ENCODE results near the gene LRRK2.
A peak's percentile ranks its signal among the peaks of the same experiment; 100 is the strongest.

The LRRK2 gene

DNA sequence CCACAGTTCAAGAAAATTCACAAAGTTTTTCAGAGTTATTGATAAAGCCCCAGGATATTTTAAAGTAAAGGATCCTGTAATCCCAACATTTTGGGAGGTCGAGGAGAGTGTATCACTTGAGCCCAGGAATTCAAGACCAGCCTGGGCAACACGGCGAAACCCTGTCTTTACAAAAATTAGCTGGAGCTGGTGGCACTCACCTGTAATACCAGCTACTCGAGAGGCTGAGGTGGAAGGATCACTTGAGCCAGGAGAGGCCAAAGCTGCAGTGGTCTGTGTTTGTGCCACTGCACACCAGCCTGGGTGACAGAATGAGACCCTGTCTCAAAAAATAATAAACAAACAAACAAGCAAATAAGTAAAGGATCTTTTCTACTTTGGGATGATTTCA is 39.5 kb upstream of the LRRK2 start:
- H4K20me1 ChIP-seq (ENCODE audit: insufficient read depth, low read length): no peaks in the 10 kb centered on the region
- H3K9me3 ChIP-seq (ENCODE audit: insufficient read depth, low read length): peaks cover 26% of the 10 kb centered on the region; the same call in 1 of the 2 replicates
- TF ChIP-seq, protein P1, sequence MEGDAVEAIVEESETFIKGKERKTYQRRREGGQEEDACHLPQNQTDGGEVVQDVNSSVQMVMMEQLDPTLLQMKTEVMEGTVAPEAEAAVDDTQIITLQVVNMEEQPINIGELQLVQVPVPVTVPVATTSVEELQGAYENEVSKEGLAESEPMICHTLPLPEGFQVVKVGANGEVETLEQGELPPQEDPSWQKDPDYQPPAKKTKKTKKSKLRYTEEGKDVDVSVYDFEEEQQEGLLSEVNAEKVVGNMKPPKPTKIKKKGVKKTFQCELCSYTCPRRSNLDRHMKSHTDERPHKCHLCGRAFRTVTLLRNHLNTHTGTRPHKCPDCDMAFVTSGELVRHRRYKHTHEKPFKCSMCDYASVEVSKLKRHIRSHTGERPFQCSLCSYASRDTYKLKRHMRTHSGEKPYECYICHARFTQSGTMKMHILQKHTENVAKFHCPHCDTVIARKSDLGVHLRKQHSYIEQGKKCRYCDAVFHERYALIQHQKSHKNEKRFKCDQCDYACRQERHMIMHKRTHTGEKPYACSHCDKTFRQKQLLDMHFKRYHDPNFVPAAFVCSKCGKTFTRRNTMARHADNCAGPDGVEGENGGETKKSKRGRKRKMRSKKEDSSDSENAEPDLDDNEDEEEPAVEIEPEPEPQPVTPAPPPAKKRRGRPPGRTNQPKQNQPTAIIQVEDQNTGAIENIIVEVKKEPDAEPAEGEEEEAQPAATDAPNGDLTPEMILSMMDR (IDR thresholded peaks at IDR 0.05; ENCODE audit: low read depth, low read length): no peak
- no peak for TF ChIP-seq EZH2phosphoT487 (IDR thresholded peaks at IDR 0.05; ENCODE audit: low read depth)
- H3K4me1 ChIP-seq (ENCODE audit: low read length): no peaks in the 10 kb centered on the region
- H3K36me3 ChIP-seq (replicated peaks; ENCODE audit: low read depth, low read length): peaks cover 6% of the 10 kb centered on the region
- H3K27ac ChIP-seq (ENCODE audit: low read length): no peak overlapping the region
- no peak overlapping the region for H3K4me2 ChIP-seq (ENCODE audit: low read length)
- no peak overlapping the region for H2AFZ ChIP-seq (ENCODE audit: low read depth, low read length)
- no peak overlapping the region for H3K9ac ChIP-seq (ENCODE audit: low read length)
- H3K27me3 ChIP-seq (ENCODE audit: low read depth, low read length): no peaks in the 10 kb centered on the region
- H3K4me3 ChIP-seq (ENCODE audit: low read length): no peak overlapping the region
- H3K79me2 ChIP-seq (ENCODE audit: low read length): no peaks in the 10 kb centered on the region

DNA sequence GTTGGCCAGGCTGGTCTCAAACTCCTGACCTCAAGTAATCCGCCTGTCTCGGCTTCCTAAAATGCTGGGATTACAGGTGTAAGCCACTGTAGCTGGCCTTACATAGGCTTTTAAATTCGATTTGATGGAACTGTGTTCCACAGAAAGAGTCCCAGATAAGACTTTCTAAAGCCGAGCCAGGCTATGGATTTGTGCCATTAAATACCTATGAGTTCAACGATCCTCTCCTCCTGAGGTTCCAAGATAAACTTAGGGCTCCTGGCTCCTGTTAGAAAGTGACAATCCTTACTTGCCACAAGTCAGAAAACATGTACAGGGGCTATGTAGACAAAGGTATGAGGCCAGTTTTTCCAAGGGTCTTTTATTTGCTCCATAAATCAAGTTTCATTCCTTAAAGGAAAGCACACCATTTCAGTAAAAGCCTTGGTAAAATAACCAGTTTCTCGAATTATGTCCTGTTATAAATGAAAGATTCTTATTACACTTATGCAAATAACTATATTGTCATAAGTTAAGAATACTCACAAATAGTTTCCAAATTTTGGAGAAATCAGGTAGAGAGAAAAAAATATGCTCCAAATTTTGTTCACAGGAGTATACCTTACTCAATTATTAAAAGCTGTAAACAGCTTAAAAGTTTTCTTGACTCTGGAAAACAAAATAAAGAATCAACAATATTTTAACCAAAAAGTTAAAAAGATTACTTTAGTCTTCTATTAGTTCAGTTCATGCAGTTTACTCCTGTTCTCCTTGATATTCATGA is 36.1 kb upstream of the LRRK2 start:
- Histone ChIP-seq H3K4me1 (ENCODE audit: low read length) (peaks cover 17% of the 10 kb centered on the region), H3K9ac (ENCODE audit: low read length) (no peak overlapping the region)

DNA sequence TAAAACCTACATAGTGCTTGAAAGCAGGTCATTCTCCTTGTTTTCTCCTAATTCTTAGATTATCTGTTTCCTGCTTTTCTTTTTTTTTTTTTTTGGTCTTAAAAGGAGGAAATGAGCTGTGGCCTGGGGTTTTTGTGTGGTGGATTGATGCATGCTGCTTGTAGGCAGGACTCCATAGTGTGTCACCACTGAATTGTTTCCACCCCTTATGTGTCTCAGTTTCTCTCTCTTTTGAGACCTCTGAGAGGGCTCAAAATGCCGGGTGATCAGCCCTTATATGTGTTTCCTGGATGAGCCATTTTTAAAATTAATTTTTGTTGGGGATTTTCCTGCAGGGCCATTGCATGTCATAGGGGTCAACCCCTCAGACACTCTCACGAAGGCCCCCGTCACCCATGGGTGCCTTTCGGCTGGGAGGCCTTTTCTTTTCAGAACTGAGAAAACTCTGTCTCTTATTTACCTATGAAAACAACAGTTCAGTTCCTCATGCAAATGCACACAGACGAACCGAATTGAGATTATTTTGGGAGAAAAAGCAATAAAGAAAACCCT is 32.0 kb upstream of the LRRK2 start:
- H3K4me3 ChIP-seq (ENCODE audit: low read length): peak overlapping the region; percentile 22
- peak overlapping the region; percentile 52 for H3K4me2 ChIP-seq (ENCODE audit: low read length)
- H3K9ac ChIP-seq (ENCODE audit: low read length): peak overlapping the region; percentile 4; the same call in 1 of the 2 replicates
- peak overlapping the region; percentile 37; the same call in 1 of the 2 replicates for H2AFZ ChIP-seq (ENCODE audit: low read depth, low read length)
- H3K9me3 ChIP-seq (ENCODE audit: insufficient read depth, low read length): peaks cover 22% of the 10 kb centered on the region; the same call in 1 of the 2 replicates
- no peaks in the 10 kb centered on the region for H3K79me2 ChIP-seq (ENCODE audit: low read length)
- H3K4me1 ChIP-seq (ENCODE audit: low read length): peaks cover 17% of the 10 kb centered on the region
- no peak for TF ChIP-seq EZH2phosphoT487 (IDR thresholded peaks at IDR 0.05; ENCODE audit: low read depth)
- TF ChIP-seq, protein P1 (IDR thresholded peaks at IDR 0.05; ENCODE audit: low read depth, low read length): no peak
- H3K36me3 ChIP-seq (replicated peaks; ENCODE audit: low read depth, low read length): no peaks in the 10 kb centered on the region
- no peaks in the 10 kb centered on the region for H4K20me1 ChIP-seq (ENCODE audit: insufficient read depth, low read length)
- peak overlapping the region; percentile 71 for H3K27ac ChIP-seq (ENCODE audit: low read length)
- no peaks in the 10 kb centered on the region for H3K27me3 ChIP-seq (ENCODE audit: low read depth, low read length)

More for the DNA sequence above, 36.1 kb upstream of the LRRK2 start:
- no peak overlapping the region for H3K27ac ChIP-seq (ENCODE audit: low read length)
- H3K27me3 ChIP-seq (ENCODE audit: low read depth, low read length): no peaks in the 10 kb centered on the region
- H4K20me1 ChIP-seq (ENCODE audit: insufficient read depth, low read length): no peaks in the 10 kb centered on the region
- H2AFZ ChIP-seq (ENCODE audit: low read depth, low read length): no peak overlapping the region
- no peak overlapping the region for H3K4me3 ChIP-seq (ENCODE audit: low read length)
- TF ChIP-seq, protein P1 (IDR thresholded peaks at IDR 0.05; ENCODE audit: low read depth, low read length): no peak
- TF ChIP-seq EZH2phosphoT487 (IDR thresholded peaks at IDR 0.05; ENCODE audit: low read depth): no peak
- peaks cover 2% of the 10 kb centered on the region for H3K36me3 ChIP-seq (replicated peaks; ENCODE audit: low read depth, low read length)
- no peak overlapping the region for H3K4me2 ChIP-seq (ENCODE audit: low read length)
- peaks cover 25% of the 10 kb centered on the region; the same call in 1 of the 2 replicates for H3K9me3 ChIP-seq (ENCODE audit: insufficient read depth, low read length)
- H3K79me2 ChIP-seq (ENCODE audit: low read length): no peaks in the 10 kb centered on the region

DNA sequence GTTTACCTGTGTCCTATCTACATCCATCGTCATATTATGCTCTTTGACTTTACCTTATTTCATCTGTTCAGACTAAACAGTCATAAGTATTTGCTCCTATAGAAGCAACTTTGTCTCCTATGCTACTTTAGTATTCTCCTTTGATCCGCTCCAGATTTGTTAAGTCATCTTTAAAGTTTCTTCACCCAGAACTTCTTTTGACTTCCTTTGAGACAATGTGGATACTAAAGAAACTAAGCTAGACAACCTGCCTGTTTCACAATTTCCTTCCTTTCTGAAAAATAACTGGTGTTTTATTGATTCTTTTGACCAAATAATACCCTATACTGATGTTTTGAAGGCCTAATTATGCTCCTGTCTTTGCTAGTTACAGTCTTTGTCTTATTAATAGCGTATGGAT is 30.0 kb upstream of the LRRK2 start:
- Histone ChIP-seq H3K36me3 (replicated peaks; ENCODE audit: low read depth, low read length) (no peaks in the 10 kb centered on the region), H2AFZ (ENCODE audit: low read depth, low read length) (no peak overlapping the region), H3K9ac (ENCODE audit: low read length) (no peak overlapping the region), H3K9me3 (ENCODE audit: insufficient read depth, low read length) (peaks cover 9% of the 10 kb centered on the region; the same call in 1 of the 2 replicates), H3K4me1 (ENCODE audit: low read length) (peaks cover 17% of the 10 kb centered on the region), H4K20me1 (ENCODE audit: insufficient read depth, low read length) (no peaks in the 10 kb centered on the region), H3K4me2 (ENCODE audit: low read length) (no peak overlapping the region), H3K27ac (ENCODE audit: low read length) (no peak overlapping the region), H3K79me2 (ENCODE audit: low read length) (no peaks in the 10 kb centered on the region), H3K4me3 (ENCODE audit: low read length) (no peak overlapping the region), H3K27me3 (ENCODE audit: low read depth, low read length) (no peaks in the 10 kb centered on the region)
- TF ChIP-seq, protein P1 (IDR thresholded peaks at IDR 0.05; ENCODE audit: low read depth, low read length): no peak
- no peak for TF ChIP-seq EZH2phosphoT487 (IDR thresholded peaks at IDR 0.05; ENCODE audit: low read depth)
